CD4-positive, alpha-beta T cell (primary cell): ENCODE data around the gene SPACA1. TPM values are rescaled to one million over a fixed set of nuclear protein-coding genes. Genes with fewer than 3 reads are reported as not detected.

Experiments
- ATAC-seq: fragments of 200-7000 bp; cut with Tn5 transposase; one replicate; pipeline ENCODE4 v1.10.0; 2022; ENCODE audit warnings: mild to moderate bottlenecking; ENCODE audit not compliant: poor library complexity
- CTCF ChIA-PET: fragments of 350-600 bp; sonication (Branson Sonifier 250); formaldehyde crosslinking; loops from one replicate; lab custom pipeline; 2021; ENCODE audit warnings: antibody characterized with exemption, inconsistent platforms; lab: Charles Lee
- POLR2A ChIA-PET: fragments of 350-600 bp; sonication (Branson Sonifier 250); formaldehyde crosslinking; loops from one replicate; lab custom pipeline; 2021; ENCODE audit warnings: antibody characterized with exemption, inconsistent platforms; lab: Charles Lee
- DNase-seq, 14 experiments: peaks; one replicate each; pipeline ENCODE4 v3.0.0-alpha.2; 2013 to 2020; ENCODE audit warnings: mixed read lengths in 2 of 14
- H3K27ac ChIP-seq, 2 donors: one replicate each; pipeline versions ENCODE4 v1.5.1 to v1.7.0; 2013; ENCODE audit warnings: low read length in 2 of 2, low read depth in 1 of 2, mild to moderate bottlenecking in 1 of 2
- H3K27me3 ChIP-seq, 2 experiments: 1 replicate in 1 of 2; 2 replicates in 1 of 2; pipeline versions ENCODE4 v1.6.1 to v1.7.0; 2013; ENCODE audit warnings: low read length in 2 of 2, control low read depth in 1 of 2, mild to moderate bottlenecking in 1 of 2, moderate library complexity in 1 of 2; ENCODE audit not compliant: insufficient read depth in 2 of 2, control insufficient read depth in 1 of 2
- H3K36me3 ChIP-seq: one replicate; pipeline ENCODE4 v1.6.1; 2013; ENCODE audit warnings: low read length, control low read depth; ENCODE audit not compliant: insufficient read depth
- H3K4me1 ChIP-seq: one replicate; pipeline ENCODE4 v1.6.1; 2013; ENCODE audit warnings: low read length, control low read depth; ENCODE audit not compliant: insufficient read depth
- H3K4me3 ChIP-seq: one replicate; pipeline ENCODE4 v1.5.1; 2013; ENCODE audit warnings: mild to moderate bottlenecking, low read length, moderate library complexity
- H3K9me3 ChIP-seq, 2 experiments: 1 replicate in 1 of 2; 2 replicates in 1 of 2; pipeline versions ENCODE4 v1.6.1 to v1.7.0; 2013; ENCODE audit warnings: low read length in 2 of 2, mild to moderate bottlenecking in 2 of 2, control low read depth in 1 of 2, moderate library complexity in 1 of 2; ENCODE audit not compliant: control insufficient read depth in 1 of 2, insufficient read depth in 1 of 2
- H3K27ac Mint-ChIP-seq: one replicate; pipeline ENCODE4 v1.8.0; 2020; ENCODE audit warnings: mixed read lengths
- H3K27me3 Mint-ChIP-seq: one replicate; pipeline ENCODE4 v1.8.0; 2021; ENCODE audit warnings: mixed read lengths
- H3K36me3 Mint-ChIP-seq: one replicate; pipeline ENCODE4 v1.8.0; 2021; ENCODE audit warnings: low read depth, mixed read lengths
- H3K4me1 Mint-ChIP-seq: one replicate; pipeline ENCODE4 v1.8.0; 2021; ENCODE audit warnings: low read depth, mixed read lengths
- H3K4me3 Mint-ChIP-seq: one replicate; pipeline ENCODE4 v1.8.0; 2020; ENCODE audit warnings: mild to moderate bottlenecking, mixed read lengths
- H3K9me3 Mint-ChIP-seq: one replicate; pipeline ENCODE4 v1.8.0; 2020; ENCODE audit warnings: mixed read lengths
- CTCF ChIP-seq: fragments of 200-600 bp; IDR thresholded peaks from one replicate; pipeline ENCODE4 v1.8.0; 2022; ENCODE audit warnings: antibody characterized with exemption, mild to moderate bottlenecking
- intact Hi-C, 2 experiments: fragments of 100-400 bp; cut with DNase I in 1 of 2; cut with micrococcal nuclease in 1 of 2; formaldehyde crosslinking; loops; one replicate each; pipeline versions ENCODE4 v1.15.1 to v1.9.0; 2023 to 2025; cut with DNase I, micrococcal nuclease
- total RNA-seq, 174 experiments: library from RNA in 2 of 174; stranded (reverse) in 2 of 174; gene quantifications; one replicate each; pipeline ENCODE4 v1.2.3 and lab custom pipeline; 2021 to 2026

SPACA1 gene
- total RNA-seq, 2 experiments from 2014 or later = not detected

DNA sequence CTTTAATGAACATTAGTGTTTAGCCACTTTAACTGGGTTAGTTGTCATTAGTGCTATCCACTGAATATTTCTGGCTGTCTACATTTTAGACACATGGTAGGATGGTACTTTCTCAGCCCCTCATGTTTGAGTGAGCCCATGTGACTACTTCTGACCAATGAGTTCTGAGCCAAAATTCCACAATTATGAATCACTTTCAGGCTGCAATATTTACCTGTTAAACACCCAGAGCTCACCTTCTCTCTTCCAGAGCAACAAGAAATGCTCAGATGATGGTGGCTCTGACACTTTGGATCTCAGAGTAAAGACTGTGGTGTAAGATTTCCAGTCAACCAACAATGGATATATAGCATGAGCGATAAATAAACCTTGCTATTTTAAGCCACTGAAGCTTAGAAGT lies 24.8 kb downstream of the SPACA1 start:
- H3K4me1 Mint-ChIP-seq = no peaks in the 10 kb centered on the region
- H3K36me3 ChIP-seq = no peaks in the 10 kb centered on the region
- no peak for TF ChIP-seq CTCF
- no peak overlapping the region for H3K27ac ChIP-seq
- H3K27me3 Mint-ChIP-seq = peaks cover 46% of the 10 kb centered on the region
- H3K27ac Mint-ChIP-seq = no peak overlapping the region
- no peaks in the 10 kb centered on the region for H3K27me3 ChIP-seq
- ATAC-seq (no peak), DNase-seq (no peak)
- H3K9me3 ChIP-seq = no peaks in the 10 kb centered on the region
- H3K4me3 Mint-ChIP-seq = no peak overlapping the region
- H3K9me3 Mint-ChIP-seq = peaks cover 10% of the 10 kb centered on the region
- intact Hi-C loops = no loop called here
- POLR2A ChIA-PET = no interaction called here
- no peaks in the 10 kb centered on the region for H3K36me3 Mint-ChIP-seq
- CTCF ChIA-PET = no interaction called here
- no peaks in the 10 kb centered on the region for H3K4me1 ChIP-seq
- no peak overlapping the region for H3K4me3 ChIP-seq

- intact Hi-C loops = no loop called here
- Histone ChIP-seq H3K27ac (no peak overlapping the region), H3K9me3 (no peaks in the 10 kb centered on the region), H3K27me3 (no peaks in the 10 kb centered on the region), H3K4me3 (no peak overlapping the region), H3K36me3 (no peaks in the 10 kb centered on the region), H3K4me1 (no peaks in the 10 kb centered on the region)
- Mint-ChIP-seq H3K36me3 (no peaks in the 10 kb centered on the region), H3K4me3 (no peak overlapping the region), H3K9me3 (peaks cover 5% of the 10 kb centered on the region), H3K27me3 (peaks cover 37% of the 10 kb centered on the region), H3K4me1 (no peaks in the 10 kb centered on the region), H3K27ac (no peak overlapping the region)
- no peak for TF ChIP-seq CTCF
- CTCF ChIA-PET = no interaction called here
- no peak for DNase-seq
- no peak for ATAC-seq
- POLR2A ChIA-PET = no interaction called here
These were observed 27.1 kb downstream of the SPACA1 start for GRCh38 chr6:88074791-88075190.

DNA sequence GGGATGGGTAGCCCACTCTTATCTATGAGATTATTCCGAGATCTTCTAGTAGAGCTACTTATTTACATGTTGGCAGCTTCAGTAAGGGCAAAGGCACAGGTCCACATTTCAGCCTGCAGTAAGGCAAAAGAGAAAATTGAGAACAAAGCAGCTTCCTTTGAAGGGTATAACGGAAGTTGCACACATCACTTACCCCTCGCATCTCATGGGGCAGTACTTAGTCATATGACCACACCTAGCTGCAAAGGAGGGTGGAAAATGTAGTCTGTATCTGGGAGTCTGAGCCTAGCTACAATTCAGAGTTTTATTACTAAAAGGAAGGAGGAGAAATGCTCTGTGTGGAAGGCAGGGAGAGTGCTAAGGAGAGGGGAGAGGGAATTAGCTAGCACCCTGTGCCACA lies 29.7 kb downstream of the SPACA1 start:
- ChIA-PET POLR2A (no interaction called here), CTCF (no interaction called here)
- Mint-ChIP-seq H3K36me3 (no peaks in the 10 kb centered on the region), H3K9me3 (peaks cover 1% of the 10 kb centered on the region), H3K27ac (no peak overlapping the region), H3K4me1 (no peaks in the 10 kb centered on the region), H3K27me3 (peaks cover 34% of the 10 kb centered on the region), H3K4me3 (no peak overlapping the region)
- Histone ChIP-seq H3K27me3 (peaks cover 0 to 3% of the 10 kb centered on the region in 2 experiments), H3K36me3 (no peaks in the 10 kb centered on the region), H3K4me3 (no peak overlapping the region), H3K27ac (no peak overlapping the region), H3K9me3 (no peaks in the 10 kb centered on the region), H3K4me1 (no peaks in the 10 kb centered on the region)
- DNase-seq (no peak), ATAC-seq (no peak)
- TF ChIP-seq CTCF = no peak
- intact Hi-C loops = no loop called here
